HFF-Myc (cell line): Measurements from ENCODE around the gene NRCAM.

Source experiments
- DNase-seq: peaks from one replicate; pipeline ENCODE4 v3.0.0-alpha.2; 2011; ENCODE audit warnings: low read depth; ENCODE audit errors: extremely low read depth
- H3K4me3 ChIP-seq: replicated peaks from 2 replicates; pipeline ENCODE4 v1.5.1; 2011; ENCODE audit warnings: low read depth, mild to moderate bottlenecking, control low read depth, low read length
- TF ChIP-seq, protein P1 (sequence below): IDR thresholded peaks from 2 replicates; pipeline ENCODE4 v1.5.1; 2012; ENCODE audit warnings: mild to moderate bottlenecking, low read depth, low read length, control low read depth; ENCODE audit errors: missing control alignments

The NRCAM gene

GRCh38 chr7:108109221-108109908, 346.9 kb downstream of the NRCAM start:
- no peak for DNase-seq
- H3K4me3 ChIP-seq = no peak overlapping the region
- TF ChIP-seq, protein P1, sequence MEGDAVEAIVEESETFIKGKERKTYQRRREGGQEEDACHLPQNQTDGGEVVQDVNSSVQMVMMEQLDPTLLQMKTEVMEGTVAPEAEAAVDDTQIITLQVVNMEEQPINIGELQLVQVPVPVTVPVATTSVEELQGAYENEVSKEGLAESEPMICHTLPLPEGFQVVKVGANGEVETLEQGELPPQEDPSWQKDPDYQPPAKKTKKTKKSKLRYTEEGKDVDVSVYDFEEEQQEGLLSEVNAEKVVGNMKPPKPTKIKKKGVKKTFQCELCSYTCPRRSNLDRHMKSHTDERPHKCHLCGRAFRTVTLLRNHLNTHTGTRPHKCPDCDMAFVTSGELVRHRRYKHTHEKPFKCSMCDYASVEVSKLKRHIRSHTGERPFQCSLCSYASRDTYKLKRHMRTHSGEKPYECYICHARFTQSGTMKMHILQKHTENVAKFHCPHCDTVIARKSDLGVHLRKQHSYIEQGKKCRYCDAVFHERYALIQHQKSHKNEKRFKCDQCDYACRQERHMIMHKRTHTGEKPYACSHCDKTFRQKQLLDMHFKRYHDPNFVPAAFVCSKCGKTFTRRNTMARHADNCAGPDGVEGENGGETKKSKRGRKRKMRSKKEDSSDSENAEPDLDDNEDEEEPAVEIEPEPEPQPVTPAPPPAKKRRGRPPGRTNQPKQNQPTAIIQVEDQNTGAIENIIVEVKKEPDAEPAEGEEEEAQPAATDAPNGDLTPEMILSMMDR = no peak

DNA sequence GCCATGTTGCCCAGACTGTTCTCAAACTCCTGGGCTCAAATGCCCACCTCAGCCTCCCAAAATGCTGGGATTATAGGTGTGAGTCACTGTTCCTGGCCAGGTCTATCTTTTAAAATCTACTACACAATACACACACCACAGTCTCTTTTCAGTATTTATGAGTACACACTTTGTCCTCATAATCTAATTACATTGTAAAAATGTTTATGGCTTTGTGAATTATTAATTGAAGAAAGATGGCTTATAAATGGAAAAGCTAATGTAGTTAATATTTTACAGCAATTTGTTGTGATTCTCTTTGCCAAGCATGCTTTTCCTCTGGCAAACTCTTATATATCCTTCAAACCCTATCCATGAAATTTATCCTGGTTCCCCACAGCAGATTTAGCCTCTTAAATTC, 348.1 kb downstream of the NRCAM start:
- H3K4me3 ChIP-seq = no peak overlapping the region
- no peak for DNase-seq
- TF ChIP-seq, protein P1 = no peak

- TF ChIP-seq, protein P1 = no peak
Observed at GRCh38 chr7:108104324-108104723, 351.9 kb downstream of the NRCAM start.

GRCh38 chr7:108103558-108104298, 352.5 kb downstream of the NRCAM start:
- TF ChIP-seq, protein P1 = no peak
- no peak overlapping the region for H3K4me3 ChIP-seq
- no peak for DNase-seq

More at GRCh38 chr7:108104324-108104723, 351.9 kb downstream of the NRCAM start:
- no peak for DNase-seq
- no peak overlapping the region for H3K4me3 ChIP-seq

DNA sequence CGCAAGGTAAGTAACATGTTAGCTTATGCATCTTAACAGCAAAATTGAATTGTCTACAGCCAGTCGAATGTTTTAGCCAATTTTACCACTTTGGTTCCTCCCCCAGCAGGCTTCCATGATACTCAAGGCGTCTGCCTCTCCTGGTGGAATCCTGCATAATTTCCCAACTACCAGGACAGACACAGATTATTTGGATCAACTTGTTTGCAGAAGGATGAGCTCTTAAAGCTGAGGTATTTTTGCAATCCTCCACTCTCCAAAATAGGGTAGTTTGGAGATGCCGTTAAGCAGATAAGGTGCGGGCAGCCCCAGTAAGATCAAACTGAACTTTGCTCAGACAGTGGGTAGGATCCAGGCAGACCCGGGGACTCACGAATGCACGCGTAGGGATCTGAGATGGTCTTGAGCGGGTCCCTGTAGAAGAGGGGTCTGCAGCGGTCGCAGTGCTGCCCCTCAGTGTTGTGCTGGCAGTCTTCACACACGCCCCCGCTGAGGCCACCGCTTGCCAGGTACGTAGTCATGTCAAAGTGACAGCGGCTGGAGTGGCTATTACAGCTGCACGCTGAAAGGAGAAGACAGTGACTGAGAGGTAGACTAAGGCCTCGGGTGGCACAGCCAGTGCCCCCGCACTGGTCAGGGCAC, 353.4 kb downstream of the NRCAM start:
- TF ChIP-seq, protein P1 = no peak
- no peak overlapping the region for H3K4me3 ChIP-seq
- no peak for DNase-seq

- H3K4me3 ChIP-seq = no peak overlapping the region
Observed at GRCh38 chr7:108101759-108102158, 354.5 kb downstream of the NRCAM start.

More at GRCh38 chr7:108101759-108102158, 354.5 kb downstream of the NRCAM start:
- DNase-seq = no peak
- TF ChIP-seq, protein P1 = no peak
